H1 (cell line): Measurements from ENCODE around the gene NLGN4X. TPM values are rescaled to one million over a fixed set of nuclear protein-coding genes. Genes with fewer than 3 reads are reported as not detected.
A peak's percentile ranks its signal among the peaks of the same experiment; 100 is the strongest.

Source experiments
- CTCF ChIA-PET: fragments of 300-600 bp; sonication (Branson Sonifier 250); formaldehyde crosslinking; loops from one replicate; lab custom pipeline; 2021; ENCODE audit not compliant: partially characterized antibody; lab: Charles Lee
- POLR2A ChIA-PET: fragments of 300-600 bp; sonication (Branson Sonifier 250); formaldehyde crosslinking; loops from one replicate; lab custom pipeline; 2021; ENCODE audit warnings: inconsistent platforms; ENCODE audit not compliant: partially characterized antibody; lab: Charles Lee
- DNase-seq, 2 experiments: peaks; one replicate each; pipeline versions ENCODE4 v3.0.0 to v3.0.0-alpha.2; 2010 to 2022; ENCODE audit warnings: low spot score in 2 of 2, low read depth in 1 of 2, mixed read lengths in 1 of 2
- FAIRE-seq: peaks from 2 replicates; lab custom pipeline; 2011; peaks lifted over from hg19 to GRCh38; lab: Jason Lieb, UNC
- H2AFZ ChIP-seq: 2 replicates; pipeline ENCODE4 v1.8.1; 2012; ENCODE audit warnings: low read length, inconsistent platforms
- H2AK5ac ChIP-seq: 2 replicates; pipeline ENCODE4 v1.6.1; 2013; ENCODE audit warnings: low read depth, low read length
- H2BK120ac ChIP-seq: replicated peaks from 2 replicates; pipeline ENCODE3; 2013; ENCODE audit warnings: low read depth, low read length, inconsistent platforms
- H2BK12ac ChIP-seq: 2 replicates; pipeline ENCODE4 v1.6.1; 2013; ENCODE audit warnings: low read depth, low read length
- H2BK15ac ChIP-seq: 2 replicates; pipeline ENCODE4 v1.6.1; 2013; ENCODE audit warnings: low read length
- H2BK20ac ChIP-seq: 2 replicates; pipeline ENCODE4 v1.6.1; 2013; ENCODE audit warnings: low read length
- H2BK5ac ChIP-seq: 2 replicates; pipeline ENCODE4 v1.6.1; 2013; ENCODE audit warnings: low read depth, low read length
- H3K14ac ChIP-seq: 2 replicates; pipeline ENCODE4 v1.6.1; 2013; ENCODE audit warnings: inconsistent platforms; ENCODE audit not compliant: insufficient read length
- H3K18ac ChIP-seq: 2 replicates; pipeline ENCODE4 v1.6.1; 2013; ENCODE audit warnings: low read length; ENCODE audit errors: extremely low read depth
- H3K23ac ChIP-seq: 2 replicates; pipeline ENCODE4 v1.6.1; 2013; ENCODE audit warnings: inconsistent platforms; ENCODE audit not compliant: insufficient read length
- H3K23me2 ChIP-seq: 2 replicates; pipeline ENCODE4 v1.6.1; 2013; ENCODE audit warnings: low read depth, low read length
- H3K27ac ChIP-seq: 2 replicates; pipeline ENCODE4 v1.6.1; 2011; ENCODE audit warnings: low read depth, low read length, inconsistent platforms
- H3K27me3 ChIP-seq, 4 experiments: replicated peaks in 1 of 4; 1 replicate in 1 of 4; 2 replicates in 3 of 4; pipeline versions ENCODE4 v1.6.1 to v1.8.1; 2011 to 2013; ENCODE audit warnings: low read length in 3 of 4, mild to moderate bottlenecking in 3 of 4, inconsistent platforms in 2 of 4, mixed read lengths in 2 of 4, moderate library complexity in 1 of 4; ENCODE audit not compliant: control insufficient read depth in 3 of 4, insufficient read depth in 3 of 4; ENCODE audit errors: extremely low read depth in 1 of 4
- H3K36me3 ChIP-seq, 4 experiments: 2 replicates each; pipeline versions ENCODE4 v1.6.1 to v1.8.1; 2011 to 2013; ENCODE audit warnings: mild to moderate bottlenecking in 4 of 4, low read length in 3 of 4, moderate library complexity in 2 of 4, control low read depth in 1 of 4, inconsistent platforms in 1 of 4; ENCODE audit not compliant: insufficient read depth in 4 of 4, control insufficient read depth in 2 of 4
- H3K4ac ChIP-seq: replicated peaks from 2 replicates; pipeline ENCODE3; 2013; ENCODE audit warnings: low read length, low read depth, mixed read lengths, inconsistent platforms; ENCODE audit not compliant: insufficient read length
- H3K4me1 ChIP-seq, 4 experiments: replicated peaks in 1 of 4; 1 replicate in 1 of 4; 2 replicates in 3 of 4; pipeline versions ENCODE4 v1.6.1 to v1.8.1; 2011 to 2013; ENCODE audit warnings: low read length in 3 of 4, inconsistent platforms in 2 of 4, mixed read lengths in 1 of 4; ENCODE audit not compliant: insufficient read depth in 4 of 4, control insufficient read depth in 3 of 4
- H3K4me2 ChIP-seq, 2 experiments: 2 replicates each; pipeline versions ENCODE4 v1.6.1 to v1.8.1; 2011 to 2013; ENCODE audit warnings: low read depth in 2 of 2, low read length in 2 of 2, control low read depth in 1 of 2, inconsistent platforms in 1 of 2, mild to moderate bottlenecking in 1 of 2; ENCODE audit not compliant: insufficient read depth in 1 of 2
- H3K4me3 ChIP-seq, 4 experiments: fragments of 200-600, 300-600 bp in 1 of 4; sonication (generic), shearing (Covaris generic), sonication (Bioruptor Twin) in 1 of 4; 2 replicates each; pipeline versions ENCODE4 v1.5.1 to v1.8.1; 2011 to 2016; ENCODE audit warnings: low read length in 4 of 4, low read depth in 3 of 4, control low read depth in 2 of 4, inconsistent platforms in 2 of 4, mild to moderate bottlenecking in 2 of 4, mixed read lengths in 1 of 4, moderate library complexity in 1 of 4; ENCODE audit not compliant: insufficient read depth in 2 of 4; ENCODE audit errors: extremely low read depth in 1 of 4
- H3K56ac ChIP-seq: replicated peaks from 2 replicates; pipeline ENCODE3; 2013; ENCODE audit warnings: low read depth, mild to moderate bottlenecking, mixed read lengths, low read length, inconsistent platforms; ENCODE audit not compliant: insufficient read length
- H3K79me1 ChIP-seq: 2 replicates; pipeline ENCODE4 v1.6.1; 2013; ENCODE audit warnings: low read depth, low read length, control low read depth
- H3K79me2 ChIP-seq, 2 experiments: 2 replicates each; pipeline versions ENCODE4 v1.6.1 to v1.8.1; 2012 to 2013; ENCODE audit warnings: low read length in 2 of 2, mild to moderate bottlenecking in 2 of 2, inconsistent platforms in 1 of 2; ENCODE audit not compliant: insufficient read depth in 2 of 2, control insufficient read depth in 1 of 2
- H3K9ac ChIP-seq, 4 experiments: replicated peaks in 1 of 4; 1 replicate in 1 of 4; 2 replicates in 3 of 4; pipeline versions ENCODE4 v1.6.1 to v1.8.1; 2011 to 2013; ENCODE audit warnings: low read depth in 3 of 4, low read length in 3 of 4, control low read depth in 2 of 4, mild to moderate bottlenecking in 2 of 4, moderate library complexity in 2 of 4, inconsistent platforms in 1 of 4; ENCODE audit errors: extremely low read depth in 1 of 4
- H3K9me3 ChIP-seq, 2 experiments: 2 replicates each; pipeline versions ENCODE4 v1.6.1 to v1.8.1; 2012 to 2013; ENCODE audit warnings: mild to moderate bottlenecking in 2 of 2, moderate library complexity in 2 of 2, control low read depth in 1 of 2, inconsistent platforms in 1 of 2, low read depth in 1 of 2, low read length in 1 of 2, mixed read lengths in 1 of 2; ENCODE audit not compliant: insufficient read depth in 2 of 2
- H4K20me1 ChIP-seq, 2 experiments: replicated peaks in 1 of 2; 2 replicates each; pipeline versions ENCODE3 to v1.8.1; 2011 to 2013; ENCODE audit warnings: inconsistent platforms in 2 of 2, low read length in 2 of 2, mild to moderate bottlenecking in 1 of 2; ENCODE audit not compliant: insufficient read depth in 2 of 2, control insufficient read depth in 1 of 2
- H4K5ac ChIP-seq: 2 replicates; pipeline ENCODE4 v1.6.1; 2013; ENCODE audit warnings: low read length, low read depth, mixed read lengths, inconsistent platforms; ENCODE audit not compliant: insufficient read length
- H4K8ac ChIP-seq: 2 replicates; pipeline ENCODE4 v1.8.0; 2013; ENCODE audit warnings: mild to moderate bottlenecking, moderate library complexity, low read length, inconsistent platforms; ENCODE audit not compliant: insufficient read depth; ENCODE audit errors: extremely low read depth
- H4K91ac ChIP-seq: replicated peaks from 2 replicates; pipeline ENCODE3; 2013; ENCODE audit warnings: low read length, mixed read lengths, inconsistent platforms; ENCODE audit not compliant: insufficient read length
- CBX5 ChIP-seq: fragments of 300-800, 300-1000 bp; sonication (generic); IDR thresholded peaks from 2 replicates; pipeline ENCODE4 v1.7.1; 2016; ENCODE audit warnings: antibody characterized with exemption, low read length, low read depth
- POLR2AphosphoS5 ChIP-seq: IDR thresholded peaks from 2 replicates; pipeline ENCODE4 v1.6.1; 2011; ENCODE audit warnings: low read depth, low read length
- RAD21 ChIP-seq, 2 experiments: IDR thresholded peaks in 1 of 2; conservative IDR thresholded peaks in 1 of 2; 2 replicates each; pipeline ENCODE4 v1.6.1; 2011; ENCODE audit warnings: low read depth in 2 of 2, low read length in 2 of 2, improper control_type of control experiment in 1 of 2, inconsistent platforms in 1 of 2, mild to moderate bottlenecking in 1 of 2, moderate library complexity in 1 of 2
- RFX5 ChIP-seq: IDR thresholded peaks from 2 replicates; pipeline ENCODE4 v1.6.1; 2011; ENCODE audit warnings: low read depth, low read length, improper control_type of control experiment, borderline replicate concordance
- SIRT6 ChIP-seq: IDR thresholded peaks from one replicate; pipeline ENCODE4 v1.7.1; 2012; ENCODE audit warnings: low read length, inconsistent platforms
- SP1 ChIP-seq: IDR thresholded peaks from 2 replicates; pipeline ENCODE4 v1.6.1; 2011; ENCODE audit warnings: low read depth, low read length
- TEAD4 ChIP-seq: IDR thresholded peaks from 2 replicates; pipeline ENCODE4 v1.6.1; 2012; ENCODE audit warnings: low read depth, low read length, inconsistent platforms, mixed read lengths
- WGBS, 2 experiments: shearing (Covaris generic) in 1 of 2; methylation state at CpG; one replicate each; pipeline versions ENCODE4 v1.1.6 to v1.1.7; 2013 to 2015; ENCODE audit warnings: low lambda C conversion rate in 2 of 2, mixed read lengths in 2 of 2, inconsistent platforms in 1 of 2, low coverage in 1 of 2, missing lambda C conversion rate in 1 of 2; ENCODE audit not compliant: insufficient replicate concordance in 2 of 2, insufficient coverage in 1 of 2, insufficient read length in 1 of 2; ENCODE audit errors: extremely low coverage in 1 of 2, missing lambda C conversion rate in 1 of 2; 5-methylcytosine and 5-hydroxymethylcytosine counted together
- polyA plus RNA-seq, 7 experiments: library from polyadenylated mRNA; depleted of rRNA in 3 of 7; stranded (reverse) in 5 of 7; unstranded in 2 of 7; fragments of >200 nt in 5 of 7; fragments of 200-250 nt in 2 of 7; gene quantifications; 1 replicate in 5 of 7; 2 replicates in 1 of 7; 4 replicates in 1 of 7; pipeline versions ENCODE4 v1.2.1 to v1.2.3, GENCODE V29; 2011 to 2013; ENCODE audit warnings: missing spikeins in 2 of 7, mixed read lengths in 2 of 7
- total RNA-seq: library from RNA; stranded (reverse); fragmentation: NEBNext Ultra II Directional; extraction: Animal tissue kit (Norgen Biotek cat#: 25700); gene quantifications from 2 replicates; pipeline ENCODE4 v1.2.1, GENCODE V29; 2021

NLGN4X gene
- total and polyA plus RNA-seq, 2 of the 8 experiments (the other 6 are each of a cell fraction or from before 2014, with no cell fraction given) = 104 to 124 TPM

- WGBS, 2 experiments = 91% methylated on average over 2 of the region's 2 CpGs; no CpG with 5 or more reads in 1 of the 2 experiments
- peaks cover 0 to 3% (median 1%) of the 10 kb centered on the region in 4 experiments; a peak in 1 of 7 replicates for H3K4me1 ChIP-seq
- peak; percentile 58 for FAIRE-seq
- no peak overlapping the region for H4K5ac ChIP-seq
- no peak overlapping the region for H3K4ac ChIP-seq
- POLR2A ChIA-PET = no interaction called here
- TF ChIP-seq POLR2AphosphoS5 (no peak), TEAD4 (no peak), SIRT6 (no peak), RAD21 (IDR thresholded peaks at IDR 0.05 in 1 of 2, conservative IDR thresholded peaks at IDR 0.05 in 1 of 2; ENCODE audit: low read depth in 2 of 2, low read length in 2 of 2) (no peak), CBX5 (no peak), RFX5 (no peak), SP1 (no peak)
- H2BK12ac ChIP-seq = no peak overlapping the region
- peaks cover 3 to 97% of the 10 kb centered on the region in 2 experiments; a peak in 3 of 4 replicates for H3K79me2 ChIP-seq
- no peak overlapping the region for H2AFZ ChIP-seq
- H2BK20ac ChIP-seq = no peak overlapping the region
- H4K8ac ChIP-seq = no peak overlapping the region
- no peak overlapping the region for H2BK5ac ChIP-seq
- no peak overlapping the region for H3K18ac ChIP-seq
- no peaks in the 10 kb centered on the region for H3K27me3 ChIP-seq
- H4K20me1 ChIP-seq = peaks cover 0 to 16% of the 10 kb centered on the region in 2 experiments
- H2AK5ac ChIP-seq = no peak overlapping the region
- no peak for DNase-seq
- no peak overlapping the region for H3K4me3 ChIP-seq
- no peak overlapping the region for H3K9ac ChIP-seq
- H3K56ac ChIP-seq = no peak overlapping the region
- no peaks in the 10 kb centered on the region for H3K23me2 ChIP-seq
- CTCF ChIA-PET = no interaction called here
- H3K79me1 ChIP-seq = no peaks in the 10 kb centered on the region; the same call in 1 of the 2 replicates
- H4K91ac ChIP-seq = no peak overlapping the region
- no peak overlapping the region for H3K23ac ChIP-seq
- H3K27ac ChIP-seq = no peak overlapping the region
- no peak overlapping the region for H2BK120ac ChIP-seq
- H3K9me3 ChIP-seq = no peaks in the 10 kb centered on the region
- peaks cover 0 to 3% (median 0%) of the 10 kb centered on the region in 4 experiments; a peak in 2 of 8 replicates for H3K36me3 ChIP-seq
- no peak overlapping the region for H3K14ac ChIP-seq
- no peak overlapping the region for H3K4me2 ChIP-seq
- H2BK15ac ChIP-seq = no peak overlapping the region
Observed at GRCh38 chrX:6199486-6199885, 29.2 kb downstream of the NLGN4X start.
